Measurements from ENCODE around the gene IRX6. TPM values are rescaled to one million over a fixed set of nuclear protein-coding genes. Genes with fewer than 3 reads are reported as not detected.

IRX6 gene
- total and polyA plus RNA-seq, 2 of the 13 experiments (the other 11 are each of a cell fraction or from before 2014, with no cell fraction given), result not detected

- TF ChIP-seq, protein P1, sequence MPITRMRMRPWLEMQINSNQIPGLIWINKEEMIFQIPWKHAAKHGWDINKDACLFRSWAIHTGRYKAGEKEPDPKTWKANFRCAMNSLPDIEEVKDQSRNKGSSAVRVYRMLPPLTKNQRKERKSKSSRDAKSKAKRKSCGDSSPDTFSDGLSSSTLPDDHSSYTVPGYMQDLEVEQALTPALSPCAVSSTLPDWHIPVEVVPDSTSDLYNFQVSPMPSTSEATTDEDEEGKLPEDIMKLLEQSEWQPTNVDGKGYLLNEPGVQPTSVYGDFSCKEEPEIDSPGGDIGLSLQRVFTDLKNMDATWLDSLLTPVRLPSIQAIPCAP (CRISPR knock-in tag; IDR thresholded peaks at IDR 0.05; ENCODE audit: low read depth), result no peak
- no peak for TF ChIP-seq KDM1A (CRISPR knock-in tag; IDR thresholded peaks at IDR 0.05)
These were observed 25.9 kb downstream of the IRX6 start (continued) for GRCh38 chr16:55349867-55350266.

- TF ChIP-seq, protein P2, sequence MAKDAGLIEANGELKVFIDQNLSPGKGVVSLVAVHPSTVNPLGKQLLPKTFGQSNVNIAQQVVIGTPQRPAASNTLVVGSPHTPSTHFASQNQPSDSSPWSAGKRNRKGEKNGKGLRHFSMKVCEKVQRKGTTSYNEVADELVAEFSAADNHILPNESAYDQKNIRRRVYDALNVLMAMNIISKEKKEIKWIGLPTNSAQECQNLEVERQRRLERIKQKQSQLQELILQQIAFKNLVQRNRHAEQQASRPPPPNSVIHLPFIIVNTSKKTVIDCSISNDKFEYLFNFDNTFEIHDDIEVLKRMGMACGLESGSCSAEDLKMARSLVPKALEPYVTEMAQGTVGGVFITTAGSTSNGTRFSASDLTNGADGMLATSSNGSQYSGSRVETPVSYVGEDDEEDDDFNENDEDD (CRISPR knock-in tag; IDR thresholded peaks at IDR 0.05; ENCODE audit: borderline replicate concordance), result no peak
- TF ChIP-seq ZNF33B (CRISPR knock-in tag; IDR thresholded peaks at IDR 0.05) (no peak), ESRRA (CRISPR knock-in tag; IDR thresholded peaks at IDR 0.05; ENCODE audit: low read depth) (no peak), STAT5B (CRISPR knock-in tag; IDR thresholded peaks at IDR 0.05) (no peak), HCFC1 (IDR thresholded peaks at IDR 0.05; ENCODE audit: low read depth, low read length) (no peak), KDM1A (CRISPR knock-in tag; IDR thresholded peaks at IDR 0.05) (no peak), ARID5B (CRISPR knock-in tag; IDR thresholded peaks at IDR 0.05) (no peak)
- TF ChIP-seq, protein P3, sequence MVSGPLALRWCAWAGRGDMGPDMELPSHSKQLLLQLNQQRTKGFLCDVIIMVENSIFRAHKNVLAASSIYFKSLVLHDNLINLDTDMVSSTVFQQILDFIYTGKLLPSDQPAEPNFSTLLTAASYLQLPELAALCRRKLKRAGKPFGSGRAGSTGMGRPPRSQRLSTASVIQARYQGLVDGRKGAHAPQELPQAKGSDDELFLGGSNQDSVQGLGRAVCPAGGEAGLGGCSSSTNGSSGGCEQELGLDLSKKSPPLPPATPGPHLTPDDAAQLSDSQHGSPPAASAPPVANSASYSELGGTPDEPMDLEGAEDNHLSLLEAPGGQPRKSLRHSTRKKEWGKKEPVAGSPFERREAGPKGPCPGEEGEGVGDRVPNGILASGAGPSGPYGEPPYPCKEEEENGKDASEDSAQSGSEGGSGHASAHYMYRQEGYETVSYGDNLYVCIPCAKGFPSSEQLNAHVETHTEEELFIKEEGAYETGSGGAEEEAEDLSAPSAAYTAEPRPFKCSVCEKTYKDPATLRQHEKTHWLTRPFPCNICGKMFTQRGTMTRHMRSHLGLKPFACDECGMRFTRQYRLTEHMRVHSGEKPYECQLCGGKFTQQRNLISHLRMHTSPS (CRISPR knock-in tag; IDR thresholded peaks at IDR 0.05; ENCODE audit: low read depth), result no peak
- H3K79me2 ChIP-seq (ENCODE audit: insufficient read depth, low read length), result no peaks in the 10 kb centered on the region
- H3K27me3 ChIP-seq (ENCODE audit: control insufficient read depth in 1 of 2, insufficient read depth in 2 of 2, low read length in 2 of 2), result no peaks in the 10 kb centered on the region; a peak in 1 of 5 replicates
- no peaks in the 10 kb centered on the region for H4K20me1 ChIP-seq (ENCODE audit: insufficient read depth, low read length)
- CTCF ChIA-PET (ENCODE audit: low intra/inter-chr PET ratio, low total read pairs), result no interaction called here
- no peaks in the 10 kb centered on the region for H3K9me3 ChIP-seq (ENCODE audit: low read length)
- in situ Hi-C loops (cut with HindIII; ENCODE audit: extremely low pct_ligation_motif_present, low pct_unique_long_range_greater_than_20kb), result no loop called here
- FAIRE-seq (no peak), ATAC-seq (no peak), DNase-seq (ENCODE audit: low spot score) (no peak)
- H3K4me1 ChIP-seq (ENCODE audit: insufficient read depth, low read length), result no peaks in the 10 kb centered on the region
- intact Hi-C loops (cut with micrococcal nuclease; ENCODE audit: unreplicated experiment), result no loop called here
- H3K4me3 ChIP-seq (replicated peaks in 1 of 3; ENCODE audit: insufficient read depth in 1 of 3, low read depth in 2 of 3, low read length in 3 of 3), result no peak overlapping the region
- BruUV-seq (replicated peaks), result no TSS peak
- no peak overlapping the region for H3K27ac ChIP-seq (ENCODE audit: extremely low read length, insufficient read depth, low read length)
- no peak overlapping the region for H3K9ac ChIP-seq (ENCODE audit: insufficient read depth, low read depth, low read length)
- POLR2A ChIA-PET, result no interaction called here
- no peak overlapping the region for H3K4me2 ChIP-seq (ENCODE audit: low read depth, low read length)
- H2AFZ ChIP-seq (ENCODE audit: low read length), result no peak overlapping the region
- H3K36me3 ChIP-seq (replicated peaks in 1 of 2; ENCODE audit: control insufficient read depth in 1 of 2, insufficient read depth in 2 of 2, low read length in 2 of 2), result no peaks in the 10 kb centered on the region
These were observed 27.0 kb downstream of the IRX6 start for GRCh38 chr16:55350984-55351383.

Data from HepG2 (cell line).